PC-9 (cell line): ENCODE data around the gene HIF1AN. TPM values are rescaled to one million over a fixed set of nuclear protein-coding genes. Genes with fewer than 3 reads are reported as not detected.

Experiments
- BruUV-seq: library from RNA; stranded (reverse); fragments of 400-500 nt; replicated peaks from 2 replicates; lab custom pipeline; 2021; lab: Mats Ljungman, UMichigan
- CTCF ChIA-PET: fragments of 300-600 bp; sonication (Branson Sonifier 250); formaldehyde crosslinking; loops from one replicate; lab custom pipeline; 2022; ENCODE audit warnings: antibody characterized with exemption; lab: Charles Lee
- POLR2A ChIA-PET: fragments of 300-600 bp; sonication (Branson Sonifier 250); formaldehyde crosslinking; loops from one replicate; lab custom pipeline; 2022; ENCODE audit warnings: antibody characterized with exemption; ENCODE audit not compliant: unreplicated experiment; lab: Charles Lee
- DNase-seq, 2 experiments: peaks; one replicate each; pipeline versions ENCODE4 v3.0.0 to v3.0.0-alpha.2; 2015 to 2022; ENCODE audit warnings: mixed read lengths in 1 of 2
- H2AFZ ChIP-seq: fragments of 200-600 bp; sonication (generic); 2 replicates; pipeline ENCODE4 v1.8.1; 2017; ENCODE audit warnings: antibody characterized with exemption
- H3F3A ChIP-seq: fragments of 200-600 bp; sonication (generic); 2 replicates; pipeline ENCODE4 v1.8.1; 2017; ENCODE audit warnings: antibody characterized with exemption, mild to moderate bottlenecking, low read depth; ENCODE audit not compliant: insufficient read depth
- H3K27ac ChIP-seq: fragments of 200-600 bp; sonication (generic); 2 replicates; pipeline ENCODE4 v1.6.1; 2016; ENCODE audit warnings: mixed run types
- H3K27me3 ChIP-seq: fragments of 200-600 bp; sonication (generic); 2 replicates; pipeline ENCODE4 v1.6.1; 2016; ENCODE audit warnings: low read depth, mixed run types; ENCODE audit not compliant: insufficient read depth
- H3K36me3 ChIP-seq: fragments of 200-600 bp; sonication (generic); 2 replicates; pipeline ENCODE4 v1.6.1; 2016; ENCODE audit warnings: low read depth, mixed run types
- H3K4me1 ChIP-seq: fragments of 200-600 bp; sonication (generic); replicated peaks from 2 replicates; pipeline ENCODE4 v1.6.1; 2016; ENCODE audit warnings: mixed run types; ENCODE audit not compliant: insufficient read depth
- H3K4me2 ChIP-seq: fragments of 200-600 bp; sonication (generic); 2 replicates; pipeline ENCODE4 v1.6.1; 2017; ENCODE audit warnings: mixed run types
- H3K4me3 ChIP-seq: fragments of 200-600 bp; sonication (generic); 2 replicates; pipeline ENCODE4 v1.6.1; 2016; ENCODE audit warnings: mixed run types
- H3K79me2 ChIP-seq: fragments of 200-600 bp; sonication (generic); 2 replicates; pipeline ENCODE4 v1.6.1; 2017; ENCODE audit warnings: low read depth, mixed run types
- H3K9me2 ChIP-seq: fragments of 200-600 bp; sonication (generic); 2 replicates; pipeline ENCODE4 v1.8.1; 2017; ENCODE audit warnings: mild to moderate bottlenecking; ENCODE audit not compliant: insufficient read depth
- H3K9me3 ChIP-seq: fragments of 200-600 bp; sonication (generic); 2 replicates; pipeline ENCODE4 v1.8.1; 2016; ENCODE audit warnings: low read depth; ENCODE audit not compliant: insufficient read depth
- H4K20me1 ChIP-seq: fragments of 200-600 bp; sonication (generic); 2 replicates; pipeline ENCODE4 v1.8.1; 2017; ENCODE audit not compliant: insufficient read depth
- EZH2 ChIP-seq: fragments of 200-600 bp; sonication (generic); IDR thresholded peaks from 2 replicates; pipeline ENCODE4 v1.8.0; 2017; ENCODE audit warnings: antibody characterized with exemption, low read depth
- intact Hi-C: fragments of 100-400 bp; cut with micrococcal nuclease; formaldehyde crosslinking; loops from one replicate; pipeline ENCODE4 v1.10.0; 2022; ENCODE audit not compliant: unreplicated experiment
- total RNA-seq: library from RNA; stranded (reverse); gene quantifications from 2 replicates; pipeline ENCODE4 v1.2.3, GENCODE V29; 2021
- TF ChIP-seq, protein P1 (sequence below): fragments of 200-600 bp; sonication (generic); conservative IDR thresholded peaks from 2 replicates; pipeline ENCODE4 v1.6.1; 2017; ENCODE audit warnings: mixed run types, antibody characterized with exemption, mild to moderate bottlenecking, moderate library complexity

The HIF1AN gene
- total RNA-seq, 1 experiment from 2014 or later, result 42.0 TPM

DNA sequence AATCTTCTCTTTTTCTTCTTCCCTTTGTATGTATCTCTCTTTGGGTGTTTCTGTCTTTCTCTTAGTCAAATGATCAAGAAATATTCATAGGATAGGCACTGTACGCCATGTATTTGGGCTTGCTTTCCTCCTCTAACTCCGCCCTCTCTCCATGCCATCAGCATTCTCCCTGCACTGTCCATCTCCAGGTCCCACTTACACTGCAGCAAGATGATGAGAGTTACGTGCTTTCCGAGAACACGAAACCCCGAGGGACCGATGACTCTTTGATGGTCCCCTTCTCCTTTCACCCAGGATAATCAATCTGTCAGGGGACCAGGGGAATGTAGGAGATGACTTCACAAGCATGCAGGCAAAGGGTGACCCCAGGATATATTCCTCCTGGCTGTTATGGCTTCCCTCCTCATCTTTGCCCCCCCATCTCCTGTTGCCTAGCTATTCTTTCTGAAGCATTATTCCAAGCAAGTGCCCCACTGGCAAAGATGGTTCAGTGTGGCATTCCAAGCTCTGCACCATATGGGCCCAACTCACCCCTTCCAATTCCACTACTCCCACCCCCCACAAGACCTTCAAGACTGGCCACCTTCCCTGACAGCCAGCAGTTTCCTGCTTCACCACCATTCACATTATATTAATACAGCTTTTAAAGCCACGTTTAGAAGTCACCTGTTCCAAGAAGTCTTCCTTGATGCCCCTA lies 40.0 kb downstream of the HIF1AN start:
- Histone ChIP-seq H3K4me3 (no peak overlapping the region), H3K4me1 (no peaks in the 10 kb centered on the region), H2AFZ (no peak overlapping the region), H3K9me2 (no peaks in the 10 kb centered on the region), H3K27ac (no peak overlapping the region), H4K20me1 (no peaks in the 10 kb centered on the region), H3K36me3 (no peaks in the 10 kb centered on the region), H3K79me2 (no peaks in the 10 kb centered on the region), H3K27me3 (peaks cover 75% of the 10 kb centered on the region), H3K4me2 (no peak overlapping the region), H3K9me3 (no peaks in the 10 kb centered on the region), H3F3A (no peaks in the 10 kb centered on the region)
- CTCF ChIA-PET, result interaction anchor here (0.6 kb wide), 1 partner anchor 954 kb away, joined by 3 read pairs; no protein-coding TSS in a partner anchor
- intact Hi-C loops, result no loop called here
- DNase-seq, result no peak
- POLR2A ChIA-PET, result no interaction called here
- BruUV-seq, result no TSS peak
- TF ChIP-seq, protein P1, sequence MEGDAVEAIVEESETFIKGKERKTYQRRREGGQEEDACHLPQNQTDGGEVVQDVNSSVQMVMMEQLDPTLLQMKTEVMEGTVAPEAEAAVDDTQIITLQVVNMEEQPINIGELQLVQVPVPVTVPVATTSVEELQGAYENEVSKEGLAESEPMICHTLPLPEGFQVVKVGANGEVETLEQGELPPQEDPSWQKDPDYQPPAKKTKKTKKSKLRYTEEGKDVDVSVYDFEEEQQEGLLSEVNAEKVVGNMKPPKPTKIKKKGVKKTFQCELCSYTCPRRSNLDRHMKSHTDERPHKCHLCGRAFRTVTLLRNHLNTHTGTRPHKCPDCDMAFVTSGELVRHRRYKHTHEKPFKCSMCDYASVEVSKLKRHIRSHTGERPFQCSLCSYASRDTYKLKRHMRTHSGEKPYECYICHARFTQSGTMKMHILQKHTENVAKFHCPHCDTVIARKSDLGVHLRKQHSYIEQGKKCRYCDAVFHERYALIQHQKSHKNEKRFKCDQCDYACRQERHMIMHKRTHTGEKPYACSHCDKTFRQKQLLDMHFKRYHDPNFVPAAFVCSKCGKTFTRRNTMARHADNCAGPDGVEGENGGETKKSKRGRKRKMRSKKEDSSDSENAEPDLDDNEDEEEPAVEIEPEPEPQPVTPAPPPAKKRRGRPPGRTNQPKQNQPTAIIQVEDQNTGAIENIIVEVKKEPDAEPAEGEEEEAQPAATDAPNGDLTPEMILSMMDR, result no peak
- TF ChIP-seq EZH2, result no peak

DNA sequence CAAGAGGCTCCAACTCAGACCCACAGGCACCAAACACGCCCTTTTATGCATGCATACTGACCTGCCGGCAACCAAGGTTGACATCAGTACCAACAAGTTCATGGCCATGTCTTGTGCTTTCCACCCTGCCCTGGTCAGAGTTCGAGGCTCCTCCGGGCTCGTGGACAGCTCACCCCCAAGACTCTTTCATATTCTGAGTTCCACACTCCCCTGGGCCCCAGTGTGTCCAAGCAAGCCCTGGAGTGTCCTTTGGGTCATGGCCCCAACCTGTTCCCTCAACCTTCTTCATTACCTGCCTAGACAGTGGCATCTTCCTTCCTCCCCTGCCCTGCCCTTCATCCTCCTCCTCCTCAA lies 40.5 kb downstream of the HIF1AN start:
- Histone ChIP-seq H3K4me2 (no peak overlapping the region), H4K20me1 (no peaks in the 10 kb centered on the region), H3F3A (no peaks in the 10 kb centered on the region), H3K36me3 (no peaks in the 10 kb centered on the region), H2AFZ (no peak overlapping the region), H3K9me2 (no peaks in the 10 kb centered on the region), H3K27ac (no peak overlapping the region), H3K9me3 (no peaks in the 10 kb centered on the region), H3K79me2 (no peaks in the 10 kb centered on the region), H3K4me3 (no peak overlapping the region), H3K27me3 (peaks cover 75% of the 10 kb centered on the region), H3K4me1 (no peaks in the 10 kb centered on the region)
- DNase-seq, result no peak
- no peak for TF ChIP-seq EZH2
- TF ChIP-seq, protein P1, result no peak
- CTCF ChIA-PET, result no interaction called here
- BruUV-seq, result no TSS peak
- POLR2A ChIA-PET, result no interaction called here
- intact Hi-C loops, result no loop called here

DNA sequence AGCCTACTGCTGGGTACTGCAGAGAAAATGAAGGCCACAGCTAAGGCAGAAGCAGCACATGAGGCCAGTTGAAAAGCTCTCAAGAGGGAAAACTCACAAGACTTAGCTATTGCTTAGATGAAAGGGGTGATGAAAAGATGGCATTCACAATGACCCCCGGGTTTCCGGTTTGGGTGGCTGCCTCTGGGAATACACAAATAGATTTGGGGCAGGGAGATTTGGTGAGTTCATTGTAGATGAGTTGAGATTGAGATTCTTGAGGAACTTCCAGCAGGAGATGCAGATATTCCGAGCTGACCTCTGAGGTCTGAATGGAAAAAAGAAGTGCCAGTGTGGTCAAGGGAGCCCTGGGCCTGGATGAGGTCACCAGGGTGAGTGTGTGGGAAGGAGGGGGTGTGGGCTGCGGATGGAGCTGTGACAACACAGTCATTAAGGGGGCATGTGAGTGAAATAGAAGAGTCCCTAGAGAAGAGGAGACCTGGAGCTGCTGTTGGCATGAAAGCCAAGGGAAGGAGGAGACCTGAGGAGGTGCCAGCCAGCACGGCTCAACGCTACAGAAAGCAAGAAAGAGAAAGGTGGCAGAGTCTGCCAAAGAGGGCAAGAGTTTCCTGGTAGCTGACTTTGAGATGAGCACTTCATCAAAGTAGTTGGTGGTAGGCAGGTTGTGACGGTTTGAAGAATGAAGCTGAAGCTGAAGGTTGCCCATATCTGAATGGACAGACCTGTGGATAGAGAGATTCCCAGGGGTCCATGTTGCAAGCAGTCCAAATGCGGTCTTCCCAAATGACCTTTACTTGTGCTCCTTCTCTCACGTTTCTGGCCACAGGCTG lies 43.7 kb downstream of the HIF1AN start:
- no peaks in the 10 kb centered on the region for H3K79me2 ChIP-seq
- DNase-seq, result no peak
- BruUV-seq, result no TSS peak
- H4K20me1 ChIP-seq, result no peaks in the 10 kb centered on the region
- H3K9me3 ChIP-seq, result no peaks in the 10 kb centered on the region
- no peak overlapping the region for H2AFZ ChIP-seq
- intact Hi-C loops, result no loop called here
- no peaks in the 10 kb centered on the region for H3F3A ChIP-seq
- no peak overlapping the region for H3K4me2 ChIP-seq
- no peak overlapping the region for H3K4me3 ChIP-seq
- no peak overlapping the region for H3K27ac ChIP-seq
- ChIA-PET POLR2A (no interaction called here), CTCF (no interaction called here)
- no peaks in the 10 kb centered on the region for H3K4me1 ChIP-seq
- H3K27me3 ChIP-seq, result peaks cover 61% of the 10 kb centered on the region
- TF ChIP-seq, protein P1, result no peak
- TF ChIP-seq EZH2, result no peak
- H3K36me3 ChIP-seq, result no peaks in the 10 kb centered on the region
- H3K9me2 ChIP-seq, result no peaks in the 10 kb centered on the region
